ENCODE data around the gene MT1E. TPM values are rescaled to one million over a fixed set of nuclear protein-coding genes. Genes with fewer than 3 reads are reported as not detected.

Gene MT1E
- total and polyA plus RNA-seq, 10 donors = 2.5 to 49.6 (median 27.0) TPM

- DNase-seq = no peak
- Histone ChIP-seq H3K4me3 (no peak overlapping the region), H3K4me1 (peaks cover 9 to 64% (median 32%) of the 10 kb centered on the region in 6 donors), H3K9me3 (no peaks in the 10 kb centered on the region), H3K27ac (peak overlapping the region in 1 of 8 donors; percentile 57), H3K36me3 (no peaks in the 10 kb centered on the region), H3K27me3 (replicated peaks in 1 of 7) (peaks cover 5 to 68% (median 47%) of the 10 kb centered on the region in 7 donors)
- 83 to 89% (median 87%) methylated on average over 10 of the region's 10 CpGs for WGBS, 5 donors
- intact Hi-C loops (cut with DNase I; ENCODE audit: low total_unique reads) = no loop called here
- no peak for TF ChIP-seq CTCF (IDR thresholded peaks at IDR 0.05 in 8 of 11, conservative IDR thresholded peaks at IDR 0.05 in 3 of 11)
- TF ChIP-seq POLR2AphosphoS5 (IDR thresholded peaks at IDR 0.05) = no peak
- no peak for TF ChIP-seq POLR2A (IDR thresholded peaks at IDR 0.05)
These were observed 5.6 kb downstream of the MT1E start for GRCh38 chr16:56631197-56631596.

GRCh38 chr16:56631832-56632155 lies 6.2 kb downstream of the MT1E start:
- WGBS, 5 donors = 25 to 35% (median 30%) methylated on average over 12 to 14 of the region's 14 CpGs
- Histone ChIP-seq H3K4me3 (peak overlapping the region; percentile 30 to 65 (median 40)), H3K36me3 (no peaks in the 10 kb centered on the region), H3K27ac (peak overlapping the region in 5 of 8 donors; percentile 51 to 69 (median 63)), H3K9me3 (no peaks in the 10 kb centered on the region), H3K4me1 (peaks cover 9 to 58% (median 31%) of the 10 kb centered on the region in 6 donors), H3K27me3 (replicated peaks in 1 of 7) (peaks cover 5 to 68% (median 49%) of the 10 kb centered on the region in 7 donors)
- no peak for DNase-seq
- TF ChIP-seq POLR2A (IDR thresholded peaks at IDR 0.05) (no peak), POLR2AphosphoS5 (IDR thresholded peaks at IDR 0.05) (no peak), CTCF (IDR thresholded peaks at IDR 0.05 in 8 of 11, conservative IDR thresholded peaks at IDR 0.05 in 3 of 11) (no peak)
- intact Hi-C loops (cut with DNase I; ENCODE audit: low total_unique reads) = no loop called here

DNA sequence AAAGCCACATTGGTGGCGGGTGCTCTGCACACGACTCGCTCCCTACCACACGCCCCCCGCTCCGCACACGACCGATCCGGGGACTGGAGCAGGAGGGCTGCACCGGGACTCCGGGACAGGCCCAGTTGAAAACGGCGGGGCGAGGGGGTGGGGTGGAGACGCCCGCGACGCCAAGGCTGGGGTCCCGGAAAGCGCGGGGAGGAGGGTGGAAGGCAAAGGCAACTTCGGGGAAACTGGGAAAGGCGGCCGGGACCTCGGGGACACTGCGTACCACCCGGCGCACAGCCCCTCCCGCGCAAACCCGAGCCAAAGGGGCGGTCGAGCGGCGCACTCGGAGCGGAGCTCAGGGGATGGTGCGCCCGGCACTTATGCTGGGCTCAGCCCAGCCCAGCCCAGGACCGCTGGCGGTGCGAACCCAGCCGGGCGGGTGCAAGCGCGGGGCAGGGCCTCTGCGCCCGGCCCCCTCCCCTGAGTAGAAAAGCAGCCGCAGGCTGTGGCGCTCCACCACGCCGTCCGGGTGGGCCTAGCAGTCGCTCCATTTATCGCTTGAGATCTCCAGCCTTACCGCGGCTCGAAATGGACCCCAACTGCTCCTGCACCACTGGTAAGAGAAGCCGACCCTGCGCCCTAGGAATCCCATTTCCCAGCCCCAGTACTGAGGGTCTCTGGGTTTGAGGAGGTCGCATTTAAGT lies 6.7 kb downstream of the MT1E start, which contains the start of gene MT1M:
Gene MT1M (plus strand): TSS at position 504 of the 692 bp plus-strand sequence. CDS start 73 bp downstream, at position 577.
- intact Hi-C loops (cut with DNase I; ENCODE audit: low total_unique reads) = no loop called here
- peak; percentile 29 to 89 (median 75) for TF ChIP-seq POLR2AphosphoS5 (IDR thresholded peaks at IDR 0.05)
- TF ChIP-seq POLR2A (IDR thresholded peaks at IDR 0.05) = no peak
- Histone ChIP-seq H3K4me3 (peak within 1 kb of the TSS; percentile 30 to 65 (median 40)), H3K27ac (peak within 1 kb of the TSS in 7 of 8 donors; percentile 5 to 69 (median 57)), H3K9me3 (no peaks in the 10 kb centered on the region), H3K4me1 (peaks cover 9 to 55% (median 31%) of the 10 kb centered on the region in 6 donors), H3K36me3 (no peaks in the 10 kb centered on the region), H3K27me3 (replicated peaks in 1 of 7) (peaks cover 5 to 68% (median 51%) of the 10 kb centered on the region in 7 donors)
- DNase-seq = no peak
- WGBS, 5 donors = 1 to 8% (median 2%) methylated on average over 22 to 61 of the region's 61 CpGs

DNA sequence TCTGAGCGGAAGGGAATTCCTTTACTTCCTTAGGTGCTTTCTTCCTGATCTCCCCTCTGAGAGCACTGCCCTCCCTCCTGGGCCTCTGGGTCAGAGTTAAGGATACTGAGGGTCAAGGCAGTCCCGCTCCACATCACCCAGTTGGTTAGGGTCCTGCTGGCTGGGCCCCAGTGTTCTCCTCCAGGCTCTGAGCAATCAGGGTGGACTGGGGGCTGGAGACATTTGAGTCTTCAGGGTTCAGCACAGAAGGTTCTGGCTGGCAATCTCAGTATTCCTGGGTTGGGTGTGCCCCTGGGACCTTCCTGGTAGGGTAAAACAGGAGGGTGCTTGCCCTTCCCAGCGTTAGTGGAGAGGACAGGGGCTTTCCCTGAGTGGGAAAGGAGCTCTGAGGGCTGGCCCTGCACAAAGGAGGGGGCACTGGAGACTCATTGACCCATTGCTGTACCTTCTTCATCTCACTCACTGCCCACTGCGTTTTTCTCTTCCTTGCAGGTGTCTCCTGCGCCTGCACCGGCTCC lies 7.3 kb downstream of the MT1E start:
- Histone ChIP-seq H3K27ac (peak overlapping the region in 5 of 8 donors; percentile 51 to 69 (median 63)), H3K4me3 (peak overlapping the region in 6 of 8 donors; percentile 33 to 65 (median 44)), H3K36me3 (no peaks in the 10 kb centered on the region), H3K4me1 (peaks cover 9 to 57% (median 33%) of the 10 kb centered on the region in 6 donors), H3K9me3 (no peaks in the 10 kb centered on the region), H3K27me3 (replicated peaks in 1 of 7) (peaks cover 5 to 71% (median 57%) of the 10 kb centered on the region in 7 donors)
- DNase-seq = no peak
- TF ChIP-seq POLR2AphosphoS5 (IDR thresholded peaks at IDR 0.05) = no peak
- TF ChIP-seq POLR2A (IDR thresholded peaks at IDR 0.05) = no peak
- TF ChIP-seq CTCF (IDR thresholded peaks at IDR 0.05 in 8 of 11, conservative IDR thresholded peaks at IDR 0.05 in 3 of 11) = no peak
- intact Hi-C loops (cut with DNase I; ENCODE audit: low total_unique reads) = no loop called here
- 26 to 36% (median 31%) methylated on average over 6 of the region's 6 CpGs for WGBS, 5 donors
